Neuronal stem cell (in vitro differentiated cells): ENCODE data around the gene TDRD6.
"Not testable (repeated sequence)": the region's sequence is repeated elsewhere in the genome, so short reads cannot be mapped to it uniquely, and the experiment has no call there.

Experiments used
- DNase-seq: peaks from one replicate; pipeline ENCODE4 v3.0.0-alpha.2; 2013; ENCODE audit warnings: low spot score
- H2AFZ ChIP-seq: one replicate; pipeline ENCODE4 v1.6.1; 2013; ENCODE audit warnings: mild to moderate bottlenecking, low read length, inconsistent platforms
- H2AK5ac ChIP-seq: 2 replicates; pipeline ENCODE4 v1.6.1; 2013; ENCODE audit warnings: low read depth, mild to moderate bottlenecking, inconsistent platforms, low read length, moderate library complexity, mixed read lengths
- H2BK120ac ChIP-seq: 2 replicates; pipeline ENCODE4 v1.6.1; 2013; ENCODE audit warnings: low read depth, mild to moderate bottlenecking, inconsistent platforms, low read length, moderate library complexity, mixed read lengths
- H2BK12ac ChIP-seq: one replicate; pipeline ENCODE4 v1.6.1; 2013; ENCODE audit warnings: low read length, inconsistent platforms
- H2BK15ac ChIP-seq: 2 replicates; pipeline ENCODE4 v1.6.1; 2013; ENCODE audit warnings: mild to moderate bottlenecking, low read length, inconsistent platforms, mixed read lengths
- H2BK5ac ChIP-seq: one replicate; pipeline ENCODE4 v1.6.1; 2013; ENCODE audit warnings: inconsistent platforms, mild to moderate bottlenecking, low read length, moderate library complexity
- H3K14ac ChIP-seq: one replicate; pipeline ENCODE4 v1.6.1; 2013; ENCODE audit warnings: low read length, inconsistent platforms
- H3K18ac ChIP-seq: 2 replicates; pipeline ENCODE4 v1.6.1; 2013; ENCODE audit warnings: low read length, inconsistent platforms
- H3K23ac ChIP-seq: 2 replicates; pipeline ENCODE4 v1.6.1; 2013; ENCODE audit warnings: low read depth, mild to moderate bottlenecking, mixed read lengths, low read length, inconsistent platforms; ENCODE audit not compliant: poor library complexity
- H3K27ac ChIP-seq: replicated peaks from 3 replicates; pipeline ENCODE4 v1.5.1; 2013; ENCODE audit warnings: low read length, inconsistent platforms
- H3K27me3 ChIP-seq, 3 experiments: 2 replicates each; pipeline ENCODE4 v1.6.1; 2013; ENCODE audit warnings: low read length in 3 of 3, mild to moderate bottlenecking in 2 of 3, inconsistent platforms in 1 of 3, low read depth in 1 of 3, mixed read lengths in 1 of 3, moderate library complexity in 1 of 3; ENCODE audit not compliant: control insufficient read depth in 3 of 3, insufficient read depth in 3 of 3
- H3K36me3 ChIP-seq, 2 donors: replicated peaks in 1 of 2; 2 replicates each; pipeline ENCODE4 v1.6.1; 2013; ENCODE audit warnings: low read length in 2 of 2; ENCODE audit not compliant: control insufficient read depth in 2 of 2, insufficient read depth in 2 of 2
- H3K4ac ChIP-seq: 2 replicates; pipeline ENCODE4 v1.6.1; 2013; ENCODE audit warnings: inconsistent platforms, mild to moderate bottlenecking, low read length, moderate library complexity
- H3K4me1 ChIP-seq, 2 donors: 1 replicate in 1 of 2; 2 replicates in 1 of 2; pipeline ENCODE4 v1.6.1; 2013; ENCODE audit warnings: low read length in 2 of 2, low read depth in 1 of 2; ENCODE audit not compliant: control insufficient read depth in 2 of 2, insufficient read depth in 1 of 2
- H3K4me2 ChIP-seq: one replicate; pipeline ENCODE4 v1.6.1; 2013; ENCODE audit warnings: mild to moderate bottlenecking, low read length, inconsistent platforms; ENCODE audit not compliant: insufficient read depth, poor library complexity, severe bottlenecking
- H3K4me3 ChIP-seq, 2 donors: 2 replicates each; pipeline ENCODE4 v1.5.1; 2013; ENCODE audit warnings: low read length in 2 of 2, mild to moderate bottlenecking in 2 of 2, inconsistent platforms in 1 of 2, moderate library complexity in 1 of 2
- H3K79me1 ChIP-seq: one replicate; pipeline ENCODE4 v1.6.1; 2013; ENCODE audit warnings: low read depth, mild to moderate bottlenecking, inconsistent platforms, low read length, moderate library complexity
- H3K9ac ChIP-seq: one replicate; pipeline ENCODE4 v1.6.1; 2013; ENCODE audit warnings: mild to moderate bottlenecking, low read depth, low read length, inconsistent platforms; ENCODE audit not compliant: poor library complexity
- H3K9me3 ChIP-seq, 2 donors: replicated peaks in 1 of 2; 2 replicates each; pipeline versions ENCODE3 to v1.6.1; 2013; ENCODE audit warnings: low read length in 2 of 2, mild to moderate bottlenecking in 2 of 2, inconsistent platforms in 1 of 2, low read depth in 1 of 2, mixed read lengths in 1 of 2, moderate library complexity in 1 of 2; ENCODE audit not compliant: control insufficient read depth in 2 of 2, insufficient read depth in 1 of 2
- H4K8ac ChIP-seq: one replicate; pipeline ENCODE4 v1.6.1; 2013; ENCODE audit warnings: low read depth, mild to moderate bottlenecking, inconsistent platforms, low read length, moderate library complexity
- H4K91ac ChIP-seq: one replicate; pipeline ENCODE4 v1.6.1; 2013; ENCODE audit warnings: low read length, low read depth, mild to moderate bottlenecking, inconsistent platforms; ENCODE audit not compliant: poor library complexity
- WGBS, 2 donors: extraction: QIAGEN DNeasy Blood & Tissue Kit; methylation state at CpG; one replicate each; pipeline ENCODE4 v1.1.7; 2013; ENCODE audit warnings: missing lambda C conversion rate in 2 of 2, mixed read lengths in 1 of 2; ENCODE audit not compliant: insufficient read length in 2 of 2, insufficient replicate concordance in 1 of 2; ENCODE audit errors: extremely low coverage in 2 of 2; 5-methylcytosine and 5-hydroxymethylcytosine counted together

TDRD6 gene

GRCh38 chr6:46741910-46742309 lies 54.2 kb downstream of the TDRD6 start:
- Histone ChIP-seq H4K91ac (no peak overlapping the region), H3K4me3 (no peak overlapping the region), H2AK5ac (no peak overlapping the region), H3K14ac (no peak overlapping the region), H3K27ac (no peak overlapping the region), H3K9me3 (no peaks in the 10 kb centered on the region), H3K27me3 (peaks cover 0 to 8% (median 0%) of the 10 kb centered on the region in 3 experiments), H4K8ac (no peak overlapping the region), H3K18ac (no peak overlapping the region), H3K4me1 (no peaks in the 10 kb centered on the region), H3K4me2 (no peak overlapping the region), H3K9ac (no peak overlapping the region), H2BK5ac (no peak overlapping the region), H3K4ac (no peak overlapping the region), H2AFZ (no peak overlapping the region), H3K79me1 (no peaks in the 10 kb centered on the region), H3K36me3 (no peaks in the 10 kb centered on the region), H3K23ac (no peak overlapping the region), H2BK12ac (no peak overlapping the region), H2BK120ac (no peak overlapping the region), H2BK15ac (no peak overlapping the region)
- no CpG with 5 or more reads among the region's 4 CpGs for WGBS, 2 donors
- DNase-seq: no peak

- no peaks in the 10 kb centered on the region for H3K36me3 ChIP-seq
- no peak overlapping the region for H3K4ac ChIP-seq
- no peak overlapping the region for H2BK12ac ChIP-seq
- H2BK5ac ChIP-seq: no peak overlapping the region
- no peak overlapping the region for H3K4me2 ChIP-seq
- H2AK5ac ChIP-seq: no peak overlapping the region
- no peaks in the 10 kb centered on the region for H3K27me3 ChIP-seq
- H2BK15ac ChIP-seq: no peak overlapping the region
- H3K9me3 ChIP-seq: no peaks in the 10 kb centered on the region
- no CpG with 5 or more reads among the region's 1 CpG for WGBS, 2 donors
- no peak for DNase-seq
- H3K79me1 ChIP-seq: no peaks in the 10 kb centered on the region
- H2BK120ac ChIP-seq: no peak overlapping the region
- no peak overlapping the region for H3K27ac ChIP-seq
- H3K4me1 ChIP-seq: no peaks in the 10 kb centered on the region
- no peak overlapping the region for H2AFZ ChIP-seq
- no peak overlapping the region for H3K18ac ChIP-seq
- H3K23ac ChIP-seq: no peak overlapping the region
- no peak overlapping the region for H4K91ac ChIP-seq
- no peak overlapping the region for H3K14ac ChIP-seq
- H4K8ac ChIP-seq: no peak overlapping the region
- H3K4me3 ChIP-seq: no peak overlapping the region
- no peak overlapping the region for H3K9ac ChIP-seq
These were observed 55.9 kb downstream of the TDRD6 start for GRCh38 chr6:46743425-46744158.

GRCh38 chr6:46744159-46744725 lies 56.6 kb downstream of the TDRD6 start:
- DNase-seq, H3K14ac ChIP-seq, H4K8ac ChIP-seq, H3K4me3 ChIP-seq, H3K27ac ChIP-seq, H2BK5ac ChIP-seq, H3K18ac ChIP-seq, H2BK12ac ChIP-seq, H3K36me3 ChIP-seq, H3K27me3 ChIP-seq, H2BK15ac ChIP-seq, H3K23ac ChIP-seq, H2AK5ac ChIP-seq, H2BK120ac ChIP-seq, H2AFZ ChIP-seq, H3K9ac ChIP-seq, H3K9me3 ChIP-seq, H3K4me1 ChIP-seq, H4K91ac ChIP-seq, H3K4me2 ChIP-seq, H3K4ac ChIP-seq, H3K79me1 ChIP-seq: not testable (repeated sequence)
- WGBS, 2 donors: no CpG with 5 or more reads among the region's 3 CpGs

- Histone ChIP-seq H2AFZ (no peak overlapping the region), H2BK15ac (no peak overlapping the region), H3K4me3 (no peak overlapping the region), H3K14ac (no peak overlapping the region), H3K36me3 (no peaks in the 10 kb centered on the region), H4K91ac (no peak overlapping the region), H3K79me1 (no peaks in the 10 kb centered on the region), H3K9ac (no peak overlapping the region), H3K4me1 (peaks cover 0 to 6% of the 10 kb centered on the region in 2 donors), H2BK5ac (no peak overlapping the region), H3K23ac (no peak overlapping the region), H3K27me3 (no peaks in the 10 kb centered on the region), H3K18ac (no peak overlapping the region), H4K8ac (no peak overlapping the region), H3K9me3 (peaks cover 0 to 2% of the 10 kb centered on the region in 2 donors), H3K4ac (no peak overlapping the region), H3K27ac (no peak overlapping the region), H2BK120ac (no peak overlapping the region), H2AK5ac (no peak overlapping the region), H2BK12ac (no peak overlapping the region), H3K4me2 (no peak overlapping the region)
- no peak for DNase-seq
- WGBS, 2 donors: no CpG with 5 or more reads among the region's 2 CpGs
These were observed 58.3 kb downstream of the TDRD6 start for GRCh38 chr6:46745973-46746372.
